BJ (cell line): Measurements from ENCODE around the gene MAGOH. TPM values are rescaled to one million over a fixed set of nuclear protein-coding genes. Genes with fewer than 3 reads are reported as not detected.
A peak's percentile ranks its signal among the peaks of the same experiment; 100 is the strongest.

Source experiments
- CTCF ChIA-PET: fragments of 350-600 bp; formaldehyde crosslinking; extraction: SDS; loops from one replicate; lab custom pipeline; 2021; ENCODE audit warnings: antibody characterized with exemption, inconsistent platforms; lab: Yijun Ruan, JAX
- POLR2A ChIA-PET: fragments of 300-600 bp; sonication (Branson Sonifier 250); formaldehyde crosslinking; extraction: SDS; loops from one replicate; lab custom pipeline; 2021; ENCODE audit warnings: antibody characterized with exemption; lab: Charles Lee
- DNase-seq: peaks from one replicate; pipeline ENCODE4 v3.0.0-alpha.2; 2011; ENCODE audit warnings: low read depth
- H3K27me3 ChIP-seq: 2 replicates; pipeline ENCODE4 v1.6.0; 2011; ENCODE audit warnings: low read length; ENCODE audit not compliant: control insufficient read depth, insufficient read depth
- H3K36me3 ChIP-seq: 2 replicates; pipeline ENCODE4 v1.5.1; 2011; ENCODE audit warnings: low read length; ENCODE audit not compliant: control insufficient read depth, insufficient read depth
- H3K4me3 ChIP-seq: 2 replicates; pipeline ENCODE4 v1.5.1; 2011; ENCODE audit warnings: low read depth, mild to moderate bottlenecking, control low read depth, low read length
- CTCF ChIP-seq: IDR thresholded peaks from 2 replicates; pipeline ENCODE4 v1.5.1; 2011; ENCODE audit warnings: low read depth, mild to moderate bottlenecking, control low read depth, inconsistent platforms, low read length, moderate library complexity; ENCODE audit not compliant: insufficient read depth
- polyA plus RNA-seq: library from polyadenylated mRNA; depleted of rRNA; stranded (reverse); fragments of >200 nt; gene quantifications from 2 replicates; pipeline ENCODE4 v1.2.3, GENCODE V29; 2011

The MAGOH gene
- polyA plus RNA-seq, 1 experiment: 3.9 TPM

GRCh38 chr1:53241828-53242227 lies 3.5 kb upstream of the MAGOH start:
- CTCF ChIA-PET: no interaction called here
- Histone ChIP-seq H3K36me3 (no peaks in the 10 kb centered on the region), H3K27me3 (no peaks in the 10 kb centered on the region), H3K4me3 (no peak overlapping the region)
- POLR2A ChIA-PET: no interaction called here
- TF ChIP-seq CTCF: no peak
- no peak for DNase-seq

DNA sequence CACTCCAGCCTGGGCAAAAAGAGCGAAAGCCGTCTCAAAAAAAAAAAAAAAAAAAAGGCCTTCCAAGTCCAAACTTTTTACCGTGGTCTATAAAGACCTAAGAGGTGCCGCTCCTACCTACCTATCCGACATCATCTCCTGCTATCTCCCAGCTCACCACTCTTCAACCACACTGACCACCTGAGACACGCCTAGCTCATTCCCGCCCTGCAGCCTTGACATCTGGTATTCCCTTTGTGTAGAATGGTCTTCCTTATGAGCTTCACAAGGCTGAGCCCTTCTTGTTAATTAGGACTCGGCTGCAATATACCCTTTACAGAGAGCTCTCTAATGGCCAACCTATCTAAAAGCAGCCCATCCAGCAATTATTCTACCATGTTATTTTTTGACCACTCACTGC lies 680 bp downstream of the MAGOH start:
- POLR2A ChIA-PET: no interaction called here
- H3K4me3 ChIP-seq: peak overlapping the region; percentile 76
- H3K36me3 ChIP-seq: peaks cover 3% of the 10 kb centered on the region
- no peak for TF ChIP-seq CTCF
- H3K27me3 ChIP-seq: no peaks in the 10 kb centered on the region
- DNase-seq: no peak
- CTCF ChIA-PET: no interaction called here

DNA sequence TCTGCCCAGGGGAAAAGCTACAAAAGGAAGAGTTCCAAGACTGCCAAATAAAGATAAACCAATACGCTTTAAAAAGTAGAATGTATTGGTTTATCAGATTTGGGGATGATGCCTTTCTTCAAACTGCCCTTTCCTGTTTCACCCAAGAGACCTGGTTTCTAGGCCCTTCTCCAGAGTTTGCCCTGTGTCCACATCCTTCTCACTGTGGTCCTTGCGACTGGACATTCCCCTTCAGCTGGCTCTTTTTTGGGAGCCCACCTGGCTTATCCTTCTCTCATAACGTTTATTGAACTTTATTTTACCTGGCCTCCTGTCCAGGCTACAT lies 17.4 kb downstream of the MAGOH start:
- Histone ChIP-seq H3K36me3 (peaks cover 3% of the 10 kb centered on the region; the same call in 1 of the 2 replicates), H3K27me3 (no peaks in the 10 kb centered on the region), H3K4me3 (peak overlapping the region; percentile 99)
- ChIA-PET CTCF (interaction anchor here (0.6 to 0.7 kb wide), 2 partner anchors 33 to 730 kb away, joined by 3 read pairs; no protein-coding TSS in a partner anchor), POLR2A (interaction anchor here (0.6 kb wide), 1 partner anchor 28 kb away, joined by 5 read pairs; no protein-coding TSS in a partner anchor)
- DNase-seq: no peak
- no peak for TF ChIP-seq CTCF

DNA sequence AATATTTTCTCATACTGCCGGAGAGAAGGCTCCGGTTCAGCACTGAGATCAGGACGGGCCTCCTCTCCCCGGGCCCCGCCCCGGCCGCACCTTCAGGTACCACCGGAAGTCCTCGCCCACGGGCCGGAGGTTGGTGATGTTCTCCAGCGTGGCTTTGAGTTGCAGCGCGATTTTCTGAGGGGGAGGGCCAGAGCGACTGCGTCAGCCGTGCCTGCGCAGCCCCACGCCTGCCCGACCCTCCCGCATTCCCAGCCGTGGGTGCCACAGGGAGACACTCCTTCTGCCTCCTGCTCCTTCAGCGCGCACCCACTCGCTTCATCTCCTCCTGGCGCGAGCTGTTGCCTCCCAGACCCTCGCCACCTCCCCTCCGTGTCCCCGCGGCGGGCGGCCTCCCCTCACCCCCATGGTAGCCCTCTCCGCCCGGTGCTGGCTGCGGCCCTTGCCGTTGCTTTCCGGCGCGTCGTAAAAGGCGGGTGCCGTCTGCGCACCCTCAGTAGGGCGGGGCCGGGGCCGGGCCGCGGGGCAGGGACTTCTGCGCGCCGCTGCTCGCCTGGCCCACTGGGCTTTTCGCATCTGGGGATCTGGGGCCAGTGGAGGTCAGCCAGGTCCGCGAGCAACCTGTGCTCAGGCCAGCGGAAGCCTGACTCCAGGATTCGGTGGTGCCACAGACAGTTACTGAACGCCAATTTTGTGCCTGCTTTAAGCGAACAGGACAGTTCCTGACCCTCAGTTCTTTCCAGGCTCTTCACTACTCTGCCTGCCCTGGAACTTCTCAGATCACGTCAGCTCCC lies 18.0 kb downstream of the MAGOH start, which contains the start of gene CZIB:
Gene CZIB (minus strand): TSS at position 464 of the 791 bp plus-strand sequence. CDS start 59 bp downstream, at position 405.
- H3K36me3 ChIP-seq: peaks cover 4% of the 10 kb centered on the region; the same call in 1 of the 2 replicates
- no peak for TF ChIP-seq CTCF
- ChIA-PET CTCF (interaction anchor here (0.7 kb wide), 1 partner anchor 33 kb away, joined by 3 read pairs; no protein-coding TSS in a partner anchor), POLR2A (no interaction called here)
- no peaks in the 10 kb centered on the region for H3K27me3 ChIP-seq
- peak; percentile 46 for DNase-seq
- peak within 1 kb of the TSS; percentile 99 for H3K4me3 ChIP-seq

- ChIA-PET CTCF (no interaction called here), POLR2A (no interaction called here)
- Histone ChIP-seq H3K4me3 (peak overlapping the region; percentile 99), H3K27me3 (no peaks in the 10 kb centered on the region), H3K36me3 (peaks cover 4% of the 10 kb centered on the region)
- DNase-seq: no peak
- no peak for TF ChIP-seq CTCF
Observed at GRCh38 chr1:53219711-53220110, 18.6 kb downstream of the MAGOH start.
